HCEC 1CT (cell line): ENCODE data around the gene OR7A5.
"Not testable (repeated sequence)": the region's sequence is repeated elsewhere in the genome, so short reads cannot be mapped to it uniquely, and the experiment has no call there.

Experiments
- DNase-seq: peaks from one replicate; pipeline ENCODE4 v3.0.0-alpha.2; 2017

OR7A5 gene

GRCh38 chr19:14783410-14783998 lies 51.5 kb downstream of the OR7A5 start:
- DNase-seq, result not testable (repeated sequence)

- DNase-seq, result no peak
These were observed 52.2 kb downstream of the OR7A5 start for GRCh38 chr19:14782626-14783409.

GRCh38 chr19:14781713-14782536 lies 53.1 kb downstream of the OR7A5 start:
- not testable (repeated sequence) for DNase-seq

- DNase-seq, result not testable (repeated sequence)
These were observed 54.3 kb downstream of the OR7A5 start for GRCh38 chr19:14780622-14781225.

- DNase-seq, result no peak
These were observed 55.8 kb downstream of the OR7A5 start for GRCh38 chr19:14779151-14779550.

GRCh38 chr19:14778110-14778845 lies 56.7 kb downstream of the OR7A5 start, which contains the start of gene ADGRE2:
Gene ADGRE2 (minus strand): TSS chr19:14778560. CDS start chr19:14776756, 1,804 bp downstream.
- not testable (repeated sequence) for DNase-seq

GRCh38 chr19:14777645-14778044 lies 57.3 kb downstream of the OR7A5 start:
- DNase-seq, result not testable (repeated sequence)
